DND-41 (cell line): ENCODE measurements around the gene FSHR.

ENCODE experiments used
- ATAC-seq: fragments of 200-7000 bp; cut with Tn5 transposase; 3 replicates; pipeline ENCODE4 v1.9.1; 2021; ENCODE audit warnings: low read depth; ENCODE audit not compliant: insufficient read depth
- DNase-seq: peaks from one replicate; pipeline ENCODE4 v3.0.0-alpha.2; 2020
- H2AFZ ChIP-seq: 2 replicates; pipeline ENCODE4 v1.6.0; 2012; ENCODE audit warnings: low read depth, low read length
- H3K27ac ChIP-seq: 2 replicates; pipeline ENCODE4 v1.5.1; 2012; ENCODE audit warnings: low read length, inconsistent platforms
- H3K27me3 ChIP-seq: fragments of 200-600 bp; sonication (generic); 2 replicates; pipeline ENCODE4 v1.6.0; 2012; ENCODE audit warnings: low read length, mild to moderate bottlenecking, inconsistent platforms; ENCODE audit not compliant: insufficient read depth, poor library complexity
- H3K36me3 ChIP-seq: 2 replicates; pipeline ENCODE4 v1.5.1; 2012; ENCODE audit warnings: low read length, inconsistent platforms; ENCODE audit not compliant: insufficient read depth
- H3K4me1 ChIP-seq: 2 replicates; pipeline ENCODE4 v1.5.1; 2012; ENCODE audit warnings: mild to moderate bottlenecking, low read length; ENCODE audit not compliant: insufficient read depth
- H3K4me2 ChIP-seq: 2 replicates; pipeline ENCODE4 v1.6.0; 2012; ENCODE audit warnings: mild to moderate bottlenecking, moderate library complexity, low read length, inconsistent platforms; ENCODE audit not compliant: insufficient read depth
- H3K4me3 ChIP-seq, 2 experiments: fragments of 200-600 bp in 1 of 2; shearing (Covaris generic) in 1 of 2; 2 replicates each; pipeline ENCODE4 v1.5.1; 2012 to 2016; ENCODE audit warnings: inconsistent platforms in 2 of 2, low read length in 2 of 2, mild to moderate bottlenecking in 2 of 2, low read depth in 1 of 2, moderate library complexity in 1 of 2
- H3K79me2 ChIP-seq: 2 replicates; pipeline ENCODE4 v1.6.0; 2012; ENCODE audit warnings: low read length, inconsistent platforms; ENCODE audit not compliant: insufficient read depth
- H3K9ac ChIP-seq: 2 replicates; pipeline ENCODE4 v1.6.0; 2012; ENCODE audit warnings: low read depth, mild to moderate bottlenecking, inconsistent platforms, low read length, moderate library complexity
- H3K9me3 ChIP-seq: 2 replicates; pipeline ENCODE4 v1.5.1; 2012; ENCODE audit warnings: low read length, moderate library complexity, mild to moderate bottlenecking, inconsistent platforms; ENCODE audit not compliant: insufficient read depth, severe bottlenecking
- H4K20me1 ChIP-seq: 2 replicates; pipeline ENCODE4 v1.6.0; 2012; ENCODE audit warnings: low read length; ENCODE audit not compliant: insufficient read depth
- CTCF ChIP-seq: IDR thresholded peaks from 2 replicates; pipeline ENCODE4 v1.5.1; 2012; ENCODE audit warnings: borderline replicate concordance, low read length, moderate library complexity, mild to moderate bottlenecking; ENCODE audit not compliant: poor library complexity, severe bottlenecking; ENCODE audit errors: extremely low read depth
- EZH2 ChIP-seq: IDR thresholded peaks from 3 replicates; pipeline ENCODE4 v1.6.1; 2012; ENCODE audit warnings: borderline replicate concordance, low read depth, mild to moderate bottlenecking, moderate library complexity, low read length, inconsistent platforms; ENCODE audit not compliant: severe bottlenecking

The FSHR gene

GRCh38 chr2:49002750-49003149 lies 151.6 kb downstream of the FSHR start:
- Histone ChIP-seq H4K20me1 (no peaks in the 10 kb centered on the region), H3K4me2 (no peak overlapping the region), H2AFZ (no peak overlapping the region), H3K4me3 (no peak overlapping the region), H3K27me3 (no peaks in the 10 kb centered on the region), H3K79me2 (no peaks in the 10 kb centered on the region), H3K9me3 (no peaks in the 10 kb centered on the region), H3K36me3 (no peaks in the 10 kb centered on the region), H3K27ac (no peak overlapping the region), H3K9ac (no peak overlapping the region), H3K4me1 (no peaks in the 10 kb centered on the region)
- ATAC-seq (no peak), DNase-seq (no peak)
- TF ChIP-seq EZH2 (no peak), CTCF (no peak)

GRCh38 chr2:49000695-49001094 lies 153.6 kb downstream of the FSHR start:
- Histone ChIP-seq H3K4me1 (no peaks in the 10 kb centered on the region), H3K27me3 (no peaks in the 10 kb centered on the region), H2AFZ (no peak overlapping the region), H3K9me3 (no peaks in the 10 kb centered on the region), H4K20me1 (no peaks in the 10 kb centered on the region), H3K79me2 (no peaks in the 10 kb centered on the region), H3K27ac (no peak overlapping the region), H3K4me3 (no peak overlapping the region), H3K36me3 (no peaks in the 10 kb centered on the region), H3K4me2 (no peak overlapping the region), H3K9ac (no peak overlapping the region)
- no peak for ATAC-seq
- TF ChIP-seq CTCF (no peak), EZH2 (no peak)
- DNase-seq = no peak

- no peak for DNase-seq
These were observed 155.9 kb downstream of the FSHR start for GRCh38 chr2:48998449-48998848.

More at GRCh38 chr2:48998449-48998848, 155.9 kb downstream of the FSHR start:
- H3K36me3 ChIP-seq = no peaks in the 10 kb centered on the region
- H3K27ac ChIP-seq = no peak overlapping the region
- H3K4me3 ChIP-seq = no peak overlapping the region
- H3K9ac ChIP-seq = no peak overlapping the region
- H3K79me2 ChIP-seq = no peaks in the 10 kb centered on the region
- no peak overlapping the region for H2AFZ ChIP-seq
- H3K4me2 ChIP-seq = no peak overlapping the region
- H4K20me1 ChIP-seq = no peaks in the 10 kb centered on the region
- no peaks in the 10 kb centered on the region for H3K9me3 ChIP-seq
- TF ChIP-seq EZH2 = no peak
- TF ChIP-seq CTCF = no peak
- H3K27me3 ChIP-seq = no peaks in the 10 kb centered on the region
- no peaks in the 10 kb centered on the region for H3K4me1 ChIP-seq
- no peak for ATAC-seq
